Peyer's patch (tissue), 4 donors: ENCODE measurements around the gene GSTT2B.

Source experiments
- POLR2A ChIP-seq, 2 donors: fragments of 450-650 bp; IDR thresholded peaks; one replicate each; pipeline ENCODE4 v1.5.1; 2017; ENCODE audit warnings: antibody characterized with exemption in 2 of 2, mild to moderate bottlenecking in 2 of 2, moderate library complexity in 2 of 2
- TF ChIP-seq, protein P1 (sequence below), 6 experiments: fragments of 450-650 bp in 4 of 6; fragments of 200-600 bp in 2 of 6; sonication (generic) in 1 of 6; IDR thresholded peaks; one replicate each; pipeline ENCODE4 v1.5.1; 2017 to 2019; ENCODE audit warnings: antibody characterized with exemption in 6 of 6, mild to moderate bottlenecking in 3 of 6, moderate library complexity in 1 of 6

DNA sequence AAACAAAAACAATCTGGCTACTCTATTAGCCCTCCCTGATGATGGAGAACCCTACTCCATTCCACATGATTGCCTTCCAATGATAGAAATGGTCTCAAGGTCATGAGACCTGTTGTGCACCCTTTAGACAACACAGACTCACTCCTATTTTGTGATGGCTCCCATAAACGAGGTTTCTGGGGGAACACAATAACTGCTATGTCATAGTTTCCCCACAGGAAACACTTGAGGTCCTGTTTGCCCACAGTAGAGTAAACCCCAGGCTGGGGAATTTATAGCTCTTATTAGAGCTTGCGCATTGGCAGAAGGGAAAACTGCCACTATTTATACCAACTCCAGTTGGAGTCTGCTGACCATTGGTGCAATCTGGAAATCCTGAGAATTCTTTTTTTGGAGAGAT is 38.1 kb downstream of the GSTT2B start:
- TF ChIP-seq, protein P1, sequence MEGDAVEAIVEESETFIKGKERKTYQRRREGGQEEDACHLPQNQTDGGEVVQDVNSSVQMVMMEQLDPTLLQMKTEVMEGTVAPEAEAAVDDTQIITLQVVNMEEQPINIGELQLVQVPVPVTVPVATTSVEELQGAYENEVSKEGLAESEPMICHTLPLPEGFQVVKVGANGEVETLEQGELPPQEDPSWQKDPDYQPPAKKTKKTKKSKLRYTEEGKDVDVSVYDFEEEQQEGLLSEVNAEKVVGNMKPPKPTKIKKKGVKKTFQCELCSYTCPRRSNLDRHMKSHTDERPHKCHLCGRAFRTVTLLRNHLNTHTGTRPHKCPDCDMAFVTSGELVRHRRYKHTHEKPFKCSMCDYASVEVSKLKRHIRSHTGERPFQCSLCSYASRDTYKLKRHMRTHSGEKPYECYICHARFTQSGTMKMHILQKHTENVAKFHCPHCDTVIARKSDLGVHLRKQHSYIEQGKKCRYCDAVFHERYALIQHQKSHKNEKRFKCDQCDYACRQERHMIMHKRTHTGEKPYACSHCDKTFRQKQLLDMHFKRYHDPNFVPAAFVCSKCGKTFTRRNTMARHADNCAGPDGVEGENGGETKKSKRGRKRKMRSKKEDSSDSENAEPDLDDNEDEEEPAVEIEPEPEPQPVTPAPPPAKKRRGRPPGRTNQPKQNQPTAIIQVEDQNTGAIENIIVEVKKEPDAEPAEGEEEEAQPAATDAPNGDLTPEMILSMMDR (IDR thresholded peaks at IDR 0.05), result no peak
- TF ChIP-seq POLR2A (IDR thresholded peaks at IDR 0.05), result no peak
